K562 (cell line): ENCODE data around the gene TPI1. TPM values are rescaled to one million over a fixed set of nuclear protein-coding genes. Genes with fewer than 3 reads are reported as not detected.
A peak's percentile ranks its signal among the peaks of the same experiment; 100 is the strongest.

ENCODE experiments used
- COPS2 ChIP-seq: fragments of 450-650 bp; conservative IDR thresholded peaks from 2 replicates; pipeline ENCODE4 v1.6.1; 2016; ENCODE audit warnings: mild to moderate bottlenecking, moderate library complexity
- DACH1 ChIP-seq: fragments of 450-650 bp; IDR thresholded peaks from 2 replicates; pipeline ENCODE4 v1.6.1; 2018; ENCODE audit not compliant: partially characterized antibody
- EP300 ChIP-seq: IDR thresholded peaks from 2 replicates; pipeline ENCODE4 v1.6.1; 2012; ENCODE audit warnings: low read length, improper control_type of control experiment
- FOXP1 ChIP-seq: sonication (generic); formaldehyde crosslinking; IDR thresholded peaks from 2 replicates; pipeline ENCODE4 v1.8.0; 2022; ENCODE audit warnings: mild to moderate bottlenecking, missing genetic modification reagents
- MBD2 ChIP-seq: sonication (generic); IDR thresholded peaks from 2 replicates; pipeline ENCODE4 v1.6.1; 2016; ENCODE audit warnings: low read depth, borderline replicate concordance
- NRF1 ChIP-seq, 2 experiments: fragments of 450-650 bp; IDR thresholded peaks in 1 of 2; conservative IDR thresholded peaks in 1 of 2; 2 replicates each; pipeline ENCODE4 v1.6.1; 2014; ENCODE audit warnings: mild to moderate bottlenecking in 2 of 2
- RERE ChIP-seq: sonication (generic); formaldehyde crosslinking; IDR thresholded peaks from 2 replicates; pipeline ENCODE4 v1.8.0; 2023; ENCODE audit warnings: missing genetic modification reagents, mild to moderate bottlenecking, borderline replicate concordance
- SIN3A ChIP-seq, 2 experiments: fragments of 150-350 bp in 1 of 2; IDR thresholded peaks; 2 replicates each; pipeline ENCODE4 v1.6.1; 2011 to 2016; ENCODE audit warnings: borderline replicate concordance in 2 of 2, low read depth in 2 of 2, low read length in 2 of 2, mild to moderate bottlenecking in 2 of 2, moderate library complexity in 2 of 2; ENCODE audit not compliant: control insufficient read depth in 1 of 2
- STAG1 ChIP-seq: sonication (generic); formaldehyde crosslinking; IDR thresholded peaks from 2 replicates; pipeline ENCODE4 v1.5.0; 2020; ENCODE audit warnings: missing genetic modification reagents, borderline replicate concordance
- TFAM ChIP-seq: fragments of 250-450 bp; sonication (Bioruptor Pico); conservative IDR thresholded peaks from 2 replicates; pipeline ENCODE4 v1.5.0; 2021; ENCODE audit warnings: mild to moderate bottlenecking, moderate library complexity
- ZBTB1 ChIP-seq: sonication (generic); formaldehyde crosslinking; IDR thresholded peaks from 2 replicates; pipeline ENCODE4 v1.8.1; 2023; ENCODE audit warnings: missing genetic modification reagents, low read depth, mild to moderate bottlenecking, borderline replicate concordance
- ZBTB49 ChIP-seq: sonication (generic); formaldehyde crosslinking; IDR thresholded peaks from 2 replicates; pipeline ENCODE4 v1.8.0; 2022; ENCODE audit warnings: missing genetic modification reagents, mild to moderate bottlenecking, borderline replicate concordance
- ZNF12 ChIP-seq: sonication (generic); formaldehyde crosslinking; IDR thresholded peaks from 2 replicates; pipeline ENCODE4 v1.4.0; 2020; ENCODE audit warnings: mild to moderate bottlenecking, missing genetic modification reagents
- ZNF592 ChIP-seq: fragments of 450-650 bp; IDR thresholded peaks from 2 replicates; pipeline ENCODE4 v1.6.1; 2017; ENCODE audit warnings: antibody characterized with exemption, mild to moderate bottlenecking
- polyA plus RNA-seq, 8 experiments: library from polyadenylated mRNA; depleted of rRNA in 4 of 8; stranded (reverse) in 5 of 8; unstranded in 3 of 8; fragments of >200 nt; fragmentation: Nextera tagmentation in 2 of 8; fragmentation: Illumina TruSeq in 1 of 8; extraction: Ambion mirVana in 2 of 8; extraction: Trizol in 1 of 8; gene quantifications; 2 replicates each; pipeline versions ENCODE4 v1.2.1 to v1.2.3, GENCODE V29; 2011 to 2014; ENCODE audit warnings: inconsistent platforms in 1 of 8, missing spikeins in 1 of 8
- total RNA-seq, 7 experiments: library from RNA; depleted of rRNA in 6 of 7; stranded (reverse); fragments of >200 nt in 6 of 7; fragmentation: Illumina TruSeq in 2 of 7; extraction: Trizol in 2 of 7; gene quantifications; 2 replicates each; pipeline versions ENCODE4 v1.2.1 to v1.2.3, GENCODE V29; 2011 to 2021; ENCODE audit warnings: low replicate concordance in 1 of 7

The TPI1 gene
- total and polyA plus RNA-seq, 9 of the 15 experiments (the other 6 are each of a cell fraction or from before 2014, with no cell fraction given) = 662 to 4,971 (median 892) TPM

GRCh38 chr12:6890789-6891645, 23.7 kb downstream of the TPI1 start (continued):
- no peak for TF ChIP-seq MBD2
- peak; percentile 50 for TF ChIP-seq DACH1
- no peak for TF ChIP-seq ZBTB1
- no peak for TF ChIP-seq ZBTB49 (CRISPR knock-in tag)
- peak; percentile 23; the same call in 1 of the 2 replicates for TF ChIP-seq EP300
- no peak for TF ChIP-seq TFAM (CRISPR knock-in tag)
- TF ChIP-seq SIN3A (IDR thresholded peaks at IDR 0.05; ENCODE audit: borderline replicate concordance in 2 of 2, control insufficient read depth in 1 of 2, low read depth in 2 of 2, low read length in 2 of 2) = 0 out of 4 replicates have a peak, but pooled peaks of 1 of the 2 experiments have one; percentile 55
- TF ChIP-seq FOXP1 (CRISPR knock-in tag) = peak; percentile 38; the same call in 1 of the 2 replicates
- TF ChIP-seq ZNF592 = 0 out of 2 replicates have a peak, but pooled peaks have one; percentile 42
- no peak for TF ChIP-seq STAG1
- TF ChIP-seq ZNF12 (CRISPR knock-in tag) = no peak
- no peak for TF ChIP-seq COPS2
- peak; percentile 93 to 94 for TF ChIP-seq NRF1 (conservative IDR thresholded peaks at IDR 0.05 in 1 of 2, IDR thresholded peaks at IDR 0.05 in 1 of 2)
- no peak for TF ChIP-seq RERE (CRISPR knock-in tag)
